ENCODE measurements around the gene EPOP.

EPOP gene

DNA sequence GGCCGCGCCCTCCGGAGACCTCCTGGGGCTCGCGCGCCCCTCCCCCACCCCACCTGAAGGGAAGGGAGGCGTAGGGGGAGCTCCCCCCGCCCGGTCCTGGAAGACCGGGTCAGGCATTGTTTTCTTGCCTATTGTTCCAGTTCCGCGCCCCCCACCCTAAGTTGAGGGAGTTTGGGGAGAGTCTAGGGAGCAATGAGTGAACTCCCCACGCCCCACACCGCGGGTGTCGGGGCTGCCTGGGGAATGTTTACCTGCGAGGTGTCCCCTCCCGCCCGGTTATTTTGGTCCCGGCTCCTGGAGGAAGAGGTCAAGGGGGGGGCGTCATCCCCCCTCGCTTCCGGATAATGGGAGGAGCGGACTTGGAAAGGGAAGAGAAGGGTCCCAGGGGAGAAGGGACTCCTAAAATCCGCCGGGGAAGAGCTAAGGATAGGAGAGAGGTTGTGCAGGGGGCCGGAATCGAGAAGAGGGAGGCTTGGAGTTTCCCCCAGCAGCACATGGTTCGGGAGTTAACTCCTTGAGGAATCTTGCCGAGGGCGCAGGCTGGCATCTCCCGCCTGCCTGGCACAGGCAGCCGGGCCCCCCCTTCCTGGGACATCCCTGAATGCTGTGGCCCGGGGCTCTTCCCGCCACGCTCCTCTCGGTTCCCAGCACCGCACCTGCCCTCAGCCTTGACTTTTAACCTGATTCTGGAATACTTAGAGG is 31.2 kb upstream of the EPOP start:
- peak; percentile 52 for DNase-seq (ENCODE audit: low spot score)

- DNase-seq (ENCODE audit: low spot score), result no peak
Observed at GRCh38 chr17:38705523-38705802, 30.7 kb upstream of the EPOP start.

DNA sequence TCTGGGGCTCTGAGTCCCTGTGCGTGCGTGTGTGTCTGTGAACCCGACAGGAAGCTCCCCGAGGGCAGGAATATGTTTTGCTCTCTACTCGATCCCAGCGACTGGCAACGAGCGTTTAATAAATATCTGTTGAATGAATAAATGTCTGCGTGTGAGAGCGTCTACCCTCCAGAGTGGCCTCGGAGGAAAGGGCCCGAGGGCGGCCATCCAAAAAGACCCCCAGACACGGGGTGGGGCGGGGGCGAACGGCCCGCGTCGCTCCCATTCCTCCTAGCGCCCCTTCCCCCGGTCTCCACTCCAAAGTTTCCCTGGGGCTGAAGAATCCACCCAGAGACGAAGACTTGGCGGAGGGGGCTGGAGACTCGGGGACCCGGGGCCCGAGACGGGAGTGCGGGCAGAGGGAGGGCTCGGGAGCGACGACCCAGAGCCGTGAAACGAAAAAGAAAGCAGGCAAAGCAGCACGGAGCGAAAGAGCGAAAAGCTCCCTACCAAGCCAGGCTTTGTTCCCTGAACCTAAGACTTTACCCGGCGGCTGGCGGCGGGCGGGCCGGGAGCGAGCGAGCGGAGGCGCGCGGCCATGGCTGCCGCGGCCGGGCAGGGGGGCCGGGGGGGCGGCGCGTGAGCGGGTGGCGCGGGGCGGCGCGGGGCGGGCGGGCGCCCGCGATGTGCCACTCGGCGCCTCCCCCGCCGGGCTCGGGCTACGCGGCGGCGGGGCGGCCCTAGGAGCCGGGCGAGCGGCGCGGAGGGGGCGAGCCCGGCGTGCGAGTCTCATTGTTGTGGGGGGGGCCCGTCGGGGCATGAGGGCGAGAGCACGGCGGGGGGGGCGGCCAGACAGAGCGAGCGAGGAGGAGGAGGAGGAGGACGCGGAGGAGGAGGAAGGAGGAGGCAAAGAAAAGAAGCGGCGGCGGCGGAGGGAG is 30.1 kb upstream of the EPOP start, which contains the start of gene MLLT6:
MLLT6 (plus strand) TSS at position 668 of the 917 bp plus-strand sequence. CDS start 360 bp downstream, outside the sequence.
- peak; percentile 79 for DNase-seq (ENCODE audit: low spot score)

- DNase-seq (ENCODE audit: low spot score), result peak; percentile 94
Observed at GRCh38 chr17:38703742-38704605, 29.2 kb upstream of the EPOP start.

GRCh38 chr17:38702916-38703741 is 28.4 kb upstream of the EPOP start:
- peak; percentile 35 for DNase-seq (ENCODE audit: low spot score)

DNA sequence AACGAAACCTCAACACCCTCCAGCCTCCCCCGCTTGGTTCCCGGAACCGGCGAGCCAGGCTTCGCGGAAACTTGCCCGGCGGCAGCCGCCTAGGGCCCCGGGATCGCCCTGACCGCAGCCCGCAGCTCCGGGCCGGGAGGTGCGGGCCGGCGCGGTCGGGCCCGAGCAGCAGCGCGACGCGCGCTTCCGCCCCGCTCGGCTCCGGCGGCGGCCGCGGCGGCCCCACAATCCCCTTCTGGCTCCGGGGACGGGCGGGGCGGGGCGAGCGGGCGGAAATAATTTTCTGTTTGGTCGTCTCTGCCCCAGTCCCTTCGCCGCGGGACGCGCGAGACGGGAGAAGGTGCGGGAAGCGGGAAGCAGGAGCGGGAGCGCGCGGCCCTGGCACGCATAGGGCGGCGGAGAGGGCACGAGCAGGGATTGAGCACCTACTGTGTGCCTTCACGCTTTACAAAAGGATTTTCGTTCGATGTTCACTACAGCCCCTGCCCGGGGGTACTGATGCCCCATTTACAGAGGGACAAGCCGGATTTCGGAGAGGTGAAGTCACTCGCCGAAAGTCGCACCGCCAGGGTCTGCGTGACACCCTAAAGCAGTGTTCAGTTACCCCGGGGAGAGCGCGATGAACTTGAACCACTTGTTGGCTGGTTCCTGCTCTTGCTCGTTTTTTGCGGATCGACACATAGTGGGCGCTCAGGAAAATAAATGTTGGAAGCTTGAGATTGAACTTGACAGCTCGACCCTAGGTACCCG is 27.6 kb upstream of the EPOP start:
- DNase-seq (ENCODE audit: low spot score), result peak; percentile 87

- DNase-seq (ENCODE audit: low spot score), result peak; percentile 83
Observed at GRCh38 chr17:38701504-38702165, 26.9 kb upstream of the EPOP start.

- no peak for DNase-seq (ENCODE audit: low spot score)
Observed at GRCh38 chr17:38698760-38699159, 24.0 kb upstream of the EPOP start.

- DNase-seq (ENCODE audit: low spot score), result no peak
Observed at GRCh38 chr17:38697061-38697820, 22.5 kb upstream of the EPOP start.

GRCh38 chr17:38693700-38694329 is 19.1 kb upstream of the EPOP start:
- no peak for DNase-seq (ENCODE audit: low spot score)

- DNase-seq (ENCODE audit: low spot score), result no peak
Observed at GRCh38 chr17:38691154-38691553, 16.4 kb upstream of the EPOP start.

- no peak for DNase-seq (ENCODE audit: low spot score)
Observed at GRCh38 chr17:38690386-38690785, 15.6 kb upstream of the EPOP start.

DNA sequence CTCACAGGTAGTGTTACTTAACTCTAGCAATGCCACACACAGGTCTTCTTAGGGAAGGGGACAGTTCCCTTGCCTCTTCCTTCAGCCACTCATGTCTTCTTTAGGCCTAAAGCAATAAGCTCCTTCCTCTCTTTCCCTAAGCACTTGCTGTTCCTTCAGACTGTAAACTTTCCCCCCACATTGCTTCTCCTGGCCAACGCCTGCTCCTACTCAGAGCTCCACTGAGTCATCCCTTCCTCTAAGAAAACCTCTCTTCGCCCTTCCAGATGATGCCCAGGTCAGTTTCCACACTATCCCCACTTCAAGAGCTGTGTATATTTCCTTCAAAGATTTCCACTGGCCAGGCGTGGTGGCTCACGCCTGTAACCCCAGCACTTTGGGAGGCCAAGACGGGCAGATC is 12.5 kb upstream of the EPOP start:
- DNase-seq (ENCODE audit: low spot score), result no peak

DNA sequence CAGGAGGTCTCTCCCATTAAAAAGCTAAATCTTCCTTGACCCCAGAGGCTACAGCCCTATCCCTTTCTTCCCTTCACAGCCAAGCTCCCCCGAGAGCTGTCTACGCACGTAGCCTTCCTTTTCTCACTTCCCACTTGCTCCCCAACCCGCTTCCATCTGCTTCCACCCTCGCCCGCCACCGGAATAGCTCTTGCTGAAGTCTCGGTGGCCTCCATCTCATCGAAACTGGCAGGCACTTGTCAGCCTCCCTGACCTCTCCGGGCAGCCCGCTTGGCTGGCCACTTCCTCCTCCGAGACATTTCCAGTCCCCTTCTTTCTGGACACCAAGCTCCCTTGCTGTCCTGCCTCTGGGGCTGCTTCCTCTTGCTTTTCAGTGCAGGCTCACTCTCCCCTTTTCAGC is 10.7 kb upstream of the EPOP start:
- no peak for DNase-seq (ENCODE audit: low spot score)

DNA sequence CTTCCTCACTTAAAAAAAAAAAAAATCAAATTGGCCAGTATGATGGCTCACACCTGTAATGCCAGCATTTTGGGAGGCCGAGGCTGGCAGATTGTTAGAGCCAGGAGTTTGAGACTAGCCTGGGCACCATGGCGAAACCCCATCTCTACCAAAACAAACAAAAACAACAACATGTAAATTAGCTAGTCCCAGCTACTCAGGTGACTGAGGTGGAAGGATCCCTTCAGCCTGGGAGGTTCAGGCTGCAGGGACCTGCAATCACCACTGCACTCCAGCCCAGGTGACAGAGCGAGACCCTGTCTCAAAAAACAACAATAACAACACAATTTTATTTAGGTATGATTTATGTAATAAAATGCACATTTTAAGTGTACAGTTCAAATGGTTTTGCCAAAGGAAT is 6.3 kb upstream of the EPOP start:
- DNase-seq (ENCODE audit: low spot score), result no peak

GRCh38 chr17:38677819-38678218 is 3.1 kb upstream of the EPOP start:
- DNase-seq (ENCODE audit: low spot score), result no peak

GRCh38 chr17:38676706-38677504 is 2.1 kb upstream of the EPOP start:
- DNase-seq (ENCODE audit: low spot score), result peak; percentile 85
